SK-N-SH treated with all-trans-retinoic acid at 6 μM for 48 hours (cell line): ENCODE measurements around the gene C1orf105.

Experiments used
- ATAC-seq: fragments of 200-7000 bp; cut with Tn5 transposase; 3 replicates; pipeline ENCODE4 v1.9.1; 2020; ENCODE audit warnings: mild to moderate bottlenecking, moderate library complexity
- ARNTL ChIP-seq: fragments of 450-650 bp; formaldehyde crosslinking; IDR thresholded peaks from 2 replicates; pipeline ENCODE4 v1.5.0; 2020; ENCODE audit warnings: low read depth, mild to moderate bottlenecking, moderate library complexity, borderline replicate concordance
- BACH2 ChIP-seq: fragments of 250-450 bp; sonication (Bioruptor Pico); IDR thresholded peaks from 2 replicates; pipeline ENCODE4 v1.9.0; 2021; ENCODE audit warnings: mild to moderate bottlenecking, borderline replicate concordance
- CREB5 ChIP-seq: fragments of 250-450 bp; sonication (Bioruptor Pico); IDR thresholded peaks from 2 replicates; pipeline ENCODE4 v1.5.1; 2020; ENCODE audit warnings: low read depth, mild to moderate bottlenecking, moderate library complexity
- CSDC2 ChIP-seq: fragments of 250-450 bp; sonication (Bioruptor Pico); IDR thresholded peaks from 2 replicates; pipeline ENCODE4 v1.5.0; 2020; ENCODE audit warnings: mild to moderate bottlenecking, moderate library complexity
- ESRRG ChIP-seq: fragments of 250-450 bp; sonication (Bioruptor Pico); IDR thresholded peaks from 2 replicates; pipeline ENCODE4 v1.6.1; 2021; ENCODE audit warnings: mild to moderate bottlenecking
- GLIS3 ChIP-seq: fragments of 250-450 bp; sonication (Bioruptor Pico); IDR thresholded peaks from 2 replicates; pipeline ENCODE4 v1.5.0; 2020; ENCODE audit warnings: mild to moderate bottlenecking, moderate library complexity
- ISL1 ChIP-seq: fragments of 250-450 bp; sonication (Bioruptor Pico); IDR thresholded peaks from 2 replicates; pipeline ENCODE4 v2.1.2; 2022; ENCODE audit warnings: mild to moderate bottlenecking, moderate library complexity
- OSR1 ChIP-seq: fragments of 250-450 bp; sonication (Bioruptor Pico); IDR thresholded peaks from 2 replicates; pipeline ENCODE4 v1.8.0; 2022; ENCODE audit warnings: moderate library complexity, mild to moderate bottlenecking, inconsistent platforms
- PATZ1 ChIP-seq: fragments of 250-450 bp; sonication (Bioruptor Pico); IDR thresholded peaks from 2 replicates; pipeline ENCODE4 v1.8.0; 2020; ENCODE audit warnings: mild to moderate bottlenecking, moderate library complexity, borderline replicate concordance
- POU6F1 ChIP-seq: fragments of 250-450 bp; sonication (Bioruptor Pico); IDR thresholded peaks from 2 replicates; pipeline ENCODE4 v1.8.0; 2021; ENCODE audit warnings: low read depth, mild to moderate bottlenecking, moderate library complexity, borderline replicate concordance
- PPARA ChIP-seq: fragments of 250-450 bp; sonication (Bioruptor Pico); IDR thresholded peaks from 2 replicates; pipeline ENCODE4 v1.5.0; 2020; ENCODE audit warnings: mild to moderate bottlenecking, borderline replicate concordance
- SNAI2 ChIP-seq: fragments of 250-450 bp; sonication (Bioruptor Pico); IDR thresholded peaks from 2 replicates; pipeline ENCODE4 v1.5.0; 2020; ENCODE audit warnings: mild to moderate bottlenecking, moderate library complexity
- TCF4 ChIP-seq: fragments of 250-450 bp; sonication (Bioruptor Pico); IDR thresholded peaks from 2 replicates; pipeline ENCODE4 v1.8.0; 2021; ENCODE audit warnings: mild to moderate bottlenecking, moderate library complexity, borderline replicate concordance
- TOX ChIP-seq: fragments of 250-450 bp; sonication (Bioruptor Pico); IDR thresholded peaks from 2 replicates; pipeline ENCODE4 v1.8.0; 2021; ENCODE audit warnings: mild to moderate bottlenecking, moderate library complexity, borderline replicate concordance
- ZC3H10 ChIP-seq: fragments of 250-450 bp; sonication (Bioruptor Pico); IDR thresholded peaks from 2 replicates; pipeline ENCODE4 v1.5.1; 2021; ENCODE audit warnings: mild to moderate bottlenecking, moderate library complexity
- ZFP3 ChIP-seq: fragments of 250-450 bp; sonication (Bioruptor Pico); IDR thresholded peaks from 2 replicates; pipeline ENCODE4 v1.5.0; 2020; ENCODE audit warnings: mild to moderate bottlenecking, moderate library complexity
- ZFP30 ChIP-seq: fragments of 450-650 bp; formaldehyde crosslinking; IDR thresholded peaks from 2 replicates; pipeline ENCODE4 v1.5.0; 2022; ENCODE audit warnings: mild to moderate bottlenecking, moderate library complexity
- ZNF565 ChIP-seq: fragments of 450-650 bp; formaldehyde crosslinking; conservative IDR thresholded peaks from 2 replicates; pipeline ENCODE4 v1.5.0; 2020; ENCODE audit warnings: low read depth, mild to moderate bottlenecking, moderate library complexity
- ZNF70 ChIP-seq: fragments of 450-650 bp; formaldehyde crosslinking; IDR thresholded peaks from 2 replicates; pipeline ENCODE4 v1.5.0; 2020; ENCODE audit warnings: mild to moderate bottlenecking, moderate library complexity
- ZNF8 ChIP-seq: fragments of 450-650 bp; formaldehyde crosslinking; IDR thresholded peaks from 2 replicates; pipeline ENCODE4 v1.5.0; 2020; ENCODE audit warnings: mild to moderate bottlenecking, moderate library complexity
- TF ChIP-seq, protein P1 (sequence below): fragments of 250-450 bp; sonication (Bioruptor Pico); IDR thresholded peaks from 2 replicates; pipeline ENCODE4 v1.5.1; 2021; ENCODE audit warnings: mild to moderate bottlenecking, moderate library complexity
- TF ChIP-seq, protein P2 (sequence below): fragments of 250-450 bp; sonication (Bioruptor Pico); IDR thresholded peaks from 2 replicates; pipeline ENCODE4 v1.5.0; 2020; ENCODE audit warnings: mild to moderate bottlenecking, moderate library complexity

C1orf105 gene

DNA sequence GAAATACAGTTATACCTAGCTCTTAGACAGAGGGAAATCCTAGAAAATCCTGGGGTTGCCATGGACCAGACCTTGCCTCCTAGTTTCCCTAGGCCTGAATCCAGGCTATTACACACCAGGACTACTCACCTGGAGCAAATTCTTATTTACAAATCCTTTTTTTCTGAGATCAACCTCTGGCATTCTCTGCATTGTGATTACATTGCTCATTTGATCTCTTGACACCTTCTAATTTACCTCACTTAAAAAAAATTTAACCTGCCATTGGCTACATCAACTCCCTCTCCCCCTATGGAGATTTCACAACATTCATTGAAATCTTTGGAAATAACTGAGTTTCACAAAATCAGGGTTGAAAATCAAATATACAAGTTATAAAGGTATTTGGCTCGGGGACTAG is 2.9 kb upstream of the C1orf105 start (continued):
- TF ChIP-seq ZFP30 (CRISPR knock-in tag) = no peak
- no peak for TF ChIP-seq BACH2
- TF ChIP-seq TCF4 (CRISPR knock-in tag) = no peak
- TF ChIP-seq, protein P1, sequence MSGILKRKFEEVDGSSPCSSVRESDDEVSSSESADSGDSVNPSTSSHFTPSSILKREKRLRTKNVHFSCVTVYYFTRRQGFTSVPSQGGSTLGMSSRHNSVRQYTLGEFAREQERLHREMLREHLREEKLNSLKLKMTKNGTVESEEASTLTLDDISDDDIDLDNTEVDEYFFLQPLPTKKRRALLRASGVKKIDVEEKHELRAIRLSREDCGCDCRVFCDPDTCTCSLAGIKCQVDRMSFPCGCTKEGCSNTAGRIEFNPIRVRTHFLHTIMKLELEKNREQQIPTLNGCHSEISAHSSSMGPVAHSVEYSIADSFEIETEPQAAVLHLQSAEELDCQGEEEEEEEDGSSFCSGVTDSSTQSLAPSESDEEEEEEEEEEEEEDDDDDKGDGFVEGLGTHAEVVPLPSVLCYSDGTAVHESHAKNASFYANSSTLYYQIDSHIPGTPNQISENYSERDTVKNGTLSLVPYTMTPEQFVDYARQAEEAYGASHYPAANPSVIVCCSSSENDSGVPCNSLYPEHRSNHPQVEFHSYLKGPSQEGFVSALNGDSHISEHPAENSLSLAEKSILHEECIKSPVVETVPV (CRISPR knock-in tag) = no peak
- no peak for TF ChIP-seq PPARA (CRISPR knock-in tag)
- TF ChIP-seq CSDC2 (CRISPR knock-in tag) = no peak
- no peak for TF ChIP-seq ZNF8 (CRISPR knock-in tag)
- TF ChIP-seq ESRRG (CRISPR knock-in tag) = no peak
- no peak for TF ChIP-seq ISL1 (CRISPR knock-in tag)
- no peak for TF ChIP-seq GLIS3 (CRISPR knock-in tag)
- TF ChIP-seq ZFP3 (CRISPR knock-in tag) = no peak

DNA sequence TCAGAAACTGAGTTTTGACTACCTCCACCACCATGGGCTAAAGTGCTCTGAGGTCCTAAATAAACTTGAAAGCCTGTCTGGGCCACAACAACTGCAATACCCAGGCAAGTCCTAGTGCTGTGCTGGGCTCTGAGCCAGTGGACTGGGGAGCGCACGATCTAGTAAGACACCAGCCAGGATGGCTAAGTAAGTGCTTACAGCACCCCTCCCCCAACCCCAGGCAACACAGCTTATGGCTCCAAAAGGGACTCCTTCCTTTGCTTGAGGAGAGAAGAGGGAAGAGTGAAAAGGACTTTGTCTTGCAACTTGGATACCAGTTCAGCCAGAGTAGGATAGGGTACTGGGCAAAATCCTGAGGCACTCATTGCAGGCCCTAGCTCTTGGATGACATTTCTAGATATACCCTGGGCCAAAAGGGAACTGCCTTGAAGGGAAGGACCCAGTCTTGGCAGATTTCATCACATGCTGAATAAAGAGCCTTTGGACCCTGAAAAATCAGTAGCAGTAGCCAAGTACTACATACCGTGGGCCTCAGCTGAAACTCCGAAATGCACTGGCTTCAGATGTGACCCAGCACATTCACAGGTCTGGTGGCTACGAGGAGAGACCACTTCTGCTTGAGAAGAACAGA is 1.6 kb downstream of the C1orf105 start:
- ATAC-seq = no peak
- TF ChIP-seq BACH2 = no peak
- TF ChIP-seq SNAI2 (CRISPR knock-in tag) = no peak
- TF ChIP-seq OSR1 (CRISPR knock-in tag) = no peak
- no peak for TF ChIP-seq CREB5 (CRISPR knock-in tag)
- TF ChIP-seq ARNTL (CRISPR knock-in tag) = no peak
- no peak for TF ChIP-seq ISL1 (CRISPR knock-in tag)
- no peak for TF ChIP-seq ZC3H10 (CRISPR knock-in tag)
- TF ChIP-seq PATZ1 (CRISPR knock-in tag) = no peak
- TF ChIP-seq, protein P1 (CRISPR knock-in tag) = no peak

DNA sequence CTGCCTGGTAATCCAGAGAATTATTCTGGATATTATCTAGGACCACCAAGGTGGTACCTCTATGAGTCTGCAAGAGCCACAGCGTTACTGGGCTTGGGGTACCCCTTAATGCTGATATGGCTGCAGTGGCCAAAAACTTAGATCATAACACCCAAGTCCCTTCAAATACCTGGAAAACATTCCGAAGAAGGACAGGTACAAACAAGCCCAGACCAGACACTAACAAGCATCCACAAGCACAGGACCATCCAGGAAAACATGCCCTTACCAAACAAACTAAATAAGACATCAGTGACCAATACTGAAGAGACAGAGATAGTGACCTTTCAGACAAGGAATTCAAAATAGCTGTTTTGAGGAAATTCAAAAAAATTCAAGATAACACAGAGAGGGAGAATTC is 2.9 kb downstream of the C1orf105 start:
- TF ChIP-seq ZNF565 (CRISPR knock-in tag) (no peak), ZNF8 (CRISPR knock-in tag) (no peak), GLIS3 (CRISPR knock-in tag) (no peak), CSDC2 (CRISPR knock-in tag) (no peak), SNAI2 (CRISPR knock-in tag) (no peak)
- TF ChIP-seq, protein P2, sequence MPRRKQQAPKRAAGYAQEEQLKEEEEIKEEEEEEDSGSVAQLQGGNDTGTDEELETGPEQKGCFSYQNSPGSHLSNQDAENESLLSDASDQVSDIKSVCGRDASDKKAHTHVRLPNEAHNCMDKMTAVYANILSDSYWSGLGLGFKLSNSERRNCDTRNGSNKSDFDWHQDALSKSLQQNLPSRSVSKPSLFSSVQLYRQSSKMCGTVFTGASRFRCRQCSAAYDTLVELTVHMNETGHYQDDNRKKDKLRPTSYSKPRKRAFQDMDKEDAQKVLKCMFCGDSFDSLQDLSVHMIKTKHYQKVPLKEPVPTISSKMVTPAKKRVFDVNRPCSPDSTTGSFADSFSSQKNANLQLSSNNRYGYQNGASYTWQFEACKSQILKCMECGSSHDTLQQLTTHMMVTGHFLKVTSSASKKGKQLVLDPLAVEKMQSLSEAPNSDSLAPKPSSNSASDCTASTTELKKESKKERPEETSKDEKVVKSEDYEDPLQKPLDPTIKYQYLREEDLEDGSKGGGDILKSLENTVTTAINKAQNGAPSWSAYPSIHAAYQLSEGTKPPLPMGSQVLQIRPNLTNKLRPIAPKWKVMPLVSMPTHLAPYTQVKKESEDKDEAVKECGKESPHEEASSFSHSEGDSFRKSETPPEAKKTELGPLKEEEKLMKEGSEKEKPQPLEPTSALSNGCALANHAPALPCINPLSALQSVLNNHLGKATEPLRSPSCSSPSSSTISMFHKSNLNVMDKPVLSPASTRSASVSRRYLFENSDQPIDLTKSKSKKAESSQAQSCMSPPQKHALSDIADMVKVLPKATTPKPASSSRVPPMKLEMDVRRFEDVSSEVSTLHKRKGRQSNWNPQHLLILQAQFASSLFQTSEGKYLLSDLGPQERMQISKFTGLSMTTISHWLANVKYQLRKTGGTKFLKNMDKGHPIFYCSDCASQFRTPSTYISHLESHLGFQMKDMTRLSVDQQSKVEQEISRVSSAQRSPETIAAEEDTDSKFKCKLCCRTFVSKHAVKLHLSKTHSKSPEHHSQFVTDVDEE (CRISPR knock-in tag) = no peak
- no peak for ATAC-seq

GRCh38 chr1:172425339-172425738 is 4.9 kb downstream of the C1orf105 start:
- ATAC-seq = no peak
- TF ChIP-seq OSR1 (CRISPR knock-in tag) (no peak), SNAI2 (CRISPR knock-in tag) (no peak), CSDC2 (CRISPR knock-in tag) (no peak), ZFP3 (CRISPR knock-in tag) (no peak), BACH2 (no peak), ISL1 (CRISPR knock-in tag) (no peak), TOX (CRISPR knock-in tag) (no peak), ZNF70 (CRISPR knock-in tag) (no peak), TCF4 (CRISPR knock-in tag) (no peak), POU6F1 (CRISPR knock-in tag) (no peak), GLIS3 (CRISPR knock-in tag) (no peak)
- TF ChIP-seq, protein P2 (CRISPR knock-in tag) = no peak
